Activated naive CD8-positive, alpha-beta T cell (primary cell): Measurements from ENCODE around the gene SORCS3.

Experiments
- H3K27ac Mint-ChIP-seq: one replicate; pipeline ENCODE4 v1.8.0; 2021; ENCODE audit warnings: mixed read lengths
- H3K27me3 Mint-ChIP-seq: one replicate; pipeline ENCODE4 v1.8.0; 2021; ENCODE audit warnings: mixed read lengths
- H3K36me3 Mint-ChIP-seq: one replicate; pipeline ENCODE4 v1.8.0; 2021; ENCODE audit warnings: mixed read lengths
- H3K4me1 Mint-ChIP-seq: one replicate; pipeline ENCODE4 v1.8.0; 2021; ENCODE audit warnings: low read depth, mixed read lengths
- H3K4me3 Mint-ChIP-seq: one replicate; pipeline ENCODE4 v1.8.0; 2021; ENCODE audit warnings: mild to moderate bottlenecking, mixed read lengths
- H3K9me3 Mint-ChIP-seq: one replicate; pipeline ENCODE4 v1.8.0; 2021; ENCODE audit warnings: low read depth, mixed read lengths

SORCS3 gene

DNA sequence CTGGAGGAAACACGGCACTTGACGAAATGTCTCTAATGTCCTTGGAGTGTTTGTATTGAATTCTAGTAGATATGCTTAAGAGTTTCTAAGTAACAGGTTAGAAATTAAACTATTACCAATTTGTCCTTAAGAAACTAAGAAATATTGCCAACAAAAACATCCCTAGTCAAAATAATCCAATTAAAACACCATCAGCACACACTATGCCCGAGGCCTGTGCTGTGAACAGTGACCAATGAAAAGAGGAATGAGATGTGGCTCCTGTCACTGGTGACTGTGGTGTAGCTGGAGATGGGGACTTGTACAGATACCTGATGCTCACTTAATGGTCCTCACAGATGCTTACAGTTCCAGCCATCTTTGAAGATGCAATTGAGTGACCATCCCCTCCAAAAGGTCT, 651.1 kb downstream of the SORCS3 start:
- Mint-ChIP-seq H3K4me1 (no peaks in the 10 kb centered on the region), H3K27ac (no peak overlapping the region), H3K9me3 (peaks cover 2% of the 10 kb centered on the region), H3K27me3 (peaks cover 3% of the 10 kb centered on the region), H3K4me3 (no peak overlapping the region), H3K36me3 (no peaks in the 10 kb centered on the region)
